Measurements from ENCODE around the gene TGM2. TPM values are rescaled to one million over a fixed set of nuclear protein-coding genes. Genes with fewer than 3 reads are reported as not detected.

The TGM2 gene
- total and polyA plus RNA-seq, 9 of the 15 experiments (the other 6 are each of a cell fraction or from before 2014, with no cell fraction given) = 5.5 to 78.5 (median 37.6) TPM

DNA sequence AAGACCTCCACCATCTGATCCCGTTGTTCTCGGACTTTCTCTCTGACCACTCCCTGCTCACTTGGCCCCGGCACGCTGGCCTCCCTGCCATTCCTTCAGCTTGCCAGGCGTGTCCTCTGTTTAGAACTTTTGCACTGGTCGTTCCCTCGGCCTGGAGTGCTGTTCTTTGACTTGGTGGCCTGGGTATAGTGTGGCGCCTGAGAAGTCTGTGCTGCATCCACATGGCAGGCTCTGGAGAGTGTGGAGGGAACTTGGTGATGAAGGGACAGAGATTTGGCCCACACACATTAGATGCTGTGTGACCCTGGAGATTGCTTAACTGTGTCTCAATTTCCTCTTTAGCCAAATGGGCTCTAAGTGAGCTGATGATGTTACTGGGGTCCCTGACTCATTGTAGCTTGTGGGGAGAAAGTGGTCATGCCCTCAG, 13.0 kb upstream of the TGM2 start (continued):
- TF ChIP-seq, protein P1, sequence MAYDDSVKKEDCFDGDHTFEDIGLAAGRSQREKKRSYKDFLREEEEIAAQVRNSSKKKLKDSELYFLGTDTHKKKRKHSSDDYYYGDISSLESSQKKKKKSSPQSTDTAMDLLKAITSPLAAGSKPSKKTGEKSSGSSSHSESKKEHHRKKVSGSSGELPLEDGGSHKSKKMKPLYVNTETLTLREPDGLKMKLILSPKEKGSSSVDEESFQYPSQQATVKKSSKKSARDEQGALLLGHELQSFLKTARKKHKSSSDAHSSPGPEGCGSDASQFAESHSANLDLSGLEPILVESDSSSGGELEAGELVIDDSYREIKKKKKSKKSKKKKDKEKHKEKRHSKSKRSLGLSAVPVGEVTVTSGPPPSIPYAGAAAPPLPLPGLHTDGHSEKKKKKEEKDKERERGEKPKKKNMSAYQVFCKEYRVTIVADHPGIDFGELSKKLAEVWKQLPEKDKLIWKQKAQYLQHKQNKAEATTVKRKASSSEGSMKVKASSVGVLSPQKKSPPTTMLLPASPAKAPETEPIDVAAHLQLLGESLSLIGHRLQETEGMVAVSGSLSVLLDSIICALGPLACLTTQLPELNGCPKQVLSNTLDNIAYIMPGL (CRISPR knock-in tag; IDR thresholded peaks at IDR 0.05) = no peak
- TF ChIP-seq RFX1 (IDR thresholded peaks at IDR 0.05) (no peak), BRF1 (IDR thresholded peaks at IDR 0.05; ENCODE audit: borderline replicate concordance, extremely low read depth, insufficient read length) (no peak)
- TF ChIP-seq, protein P2, sequence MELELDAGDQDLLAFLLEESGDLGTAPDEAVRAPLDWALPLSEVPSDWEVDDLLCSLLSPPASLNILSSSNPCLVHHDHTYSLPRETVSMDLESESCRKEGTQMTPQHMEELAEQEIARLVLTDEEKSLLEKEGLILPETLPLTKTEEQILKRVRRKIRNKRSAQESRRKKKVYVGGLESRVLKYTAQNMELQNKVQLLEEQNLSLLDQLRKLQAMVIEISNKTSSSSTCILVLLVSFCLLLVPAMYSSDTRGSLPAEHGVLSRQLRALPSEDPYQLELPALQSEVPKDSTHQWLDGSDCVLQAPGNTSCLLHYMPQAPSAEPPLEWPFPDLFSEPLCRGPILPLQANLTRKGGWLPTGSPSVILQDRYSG (tag; conservative IDR thresholded peaks at IDR 0.05; ENCODE audit: low read depth) = no peak

- in situ Hi-C loops (cut with MboI) (no loop called here), intact Hi-C loops (cut with micrococcal nuclease) (no loop called here)
- CTCF ChIA-PET (ENCODE audit: low intra/inter-chr PET ratio) = interaction anchor here (0.6 kb wide), 1 partner anchor 617 kb away, joined by 3 read pairs; no protein-coding TSS in a partner anchor
- peaks cover 22 to 39% of the 10 kb centered on the region in 2 experiments; a peak in 4 of 5 replicates for H3K27me3 ChIP-seq (ENCODE audit: control insufficient read depth in 2 of 2, insufficient read depth in 2 of 2, low read length in 2 of 2)
- H3K4me2 ChIP-seq (ENCODE audit: insufficient read depth, low read length) = no peak overlapping the region
- FAIRE-seq (no peak), DNase-seq (ENCODE audit: extremely low read depth in 1 of 4, low spot score in 3 of 4) (no peak), ATAC-seq (no peak)
- no peak overlapping the region for H3K4me3 ChIP-seq
- H2AFZ ChIP-seq (ENCODE audit: low read depth, low read length) = no peak overlapping the region
- H3K27ac ChIP-seq (ENCODE audit: extremely low read depth, low read depth, low read length) = no peak overlapping the region
- 2% methylated on average over 9 of the region's 9 CpGs for WGBS (ENCODE audit: insufficient coverage, low coverage, missing lambda C conversion rate)
- POLR2A ChIA-PET = no interaction called here
- 0 out of 2 replicates have a peak, but pooled peaks cover 4% of the 10 kb centered on the region for H4K20me1 ChIP-seq (replicated peaks; ENCODE audit: control insufficient read depth, insufficient read depth, low read length)
- no peaks in the 10 kb centered on the region for H3K79me2 ChIP-seq (ENCODE audit: control insufficient read depth, insufficient read depth, low read length)
- H3K9me1 ChIP-seq (ENCODE audit: control insufficient read depth, insufficient read depth, low read length) = no peaks in the 10 kb centered on the region
- H3K9ac ChIP-seq (ENCODE audit: insufficient read depth in 1 of 2, low read depth in 2 of 2, low read length in 2 of 2) = no peak overlapping the region
- TF ChIP-seq ZNF75A (CRISPR knock-in tag; IDR thresholded peaks at IDR 0.05) (no peak), CHD2 (IDR thresholded peaks at IDR 0.05; ENCODE audit: low read depth, low read length) (no peak), PHF21A (IDR thresholded peaks at IDR 0.05; ENCODE audit: borderline replicate concordance, low read depth) (no peak)
- TF ChIP-seq, protein P3, sequence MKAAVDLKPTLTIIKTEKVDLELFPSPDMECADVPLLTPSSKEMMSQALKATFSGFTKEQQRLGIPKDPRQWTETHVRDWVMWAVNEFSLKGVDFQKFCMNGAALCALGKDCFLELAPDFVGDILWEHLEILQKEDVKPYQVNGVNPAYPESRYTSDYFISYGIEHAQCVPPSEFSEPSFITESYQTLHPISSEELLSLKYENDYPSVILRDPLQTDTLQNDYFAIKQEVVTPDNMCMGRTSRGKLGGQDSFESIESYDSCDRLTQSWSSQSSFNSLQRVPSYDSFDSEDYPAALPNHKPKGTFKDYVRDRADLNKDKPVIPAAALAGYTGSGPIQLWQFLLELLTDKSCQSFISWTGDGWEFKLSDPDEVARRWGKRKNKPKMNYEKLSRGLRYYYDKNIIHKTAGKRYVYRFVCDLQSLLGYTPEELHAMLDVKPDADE (conservative IDR thresholded peaks at IDR 0.05; ENCODE audit: control insufficient read depth, low read depth, low read length) = no peak
- H3K36me3 ChIP-seq (ENCODE audit: control insufficient read depth, insufficient read depth, low read length) = no peaks in the 10 kb centered on the region
- peaks cover 5 to 6% of the 10 kb centered on the region in 2 experiments; a peak in 2 of 5 replicates for H3K4me1 ChIP-seq (replicated peaks in 1 of 2; ENCODE audit: control insufficient read depth in 2 of 2, insufficient read depth in 2 of 2, low read length in 2 of 2)
- no TSS peak for BruUV-seq (replicated peaks)
- no peaks in the 10 kb centered on the region for H3K9me3 ChIP-seq (replicated peaks; ENCODE audit: control insufficient read depth, insufficient read depth, low read depth, low read length)
Measured at GRCh38 chr20:38177201-38177600, 12.1 kb upstream of the TGM2 start.
